ENCODE data around the gene SIRT3.

- TF ChIP-seq CTCF (IDR thresholded peaks at IDR 0.05) (no peak), ZFX (IDR thresholded peaks at IDR 0.05; ENCODE audit: borderline replicate concordance) (no peak)
These were observed 15.4 kb upstream of the SIRT3 start for GRCh38 chr11:251550-251949.
